HG03442 (cell line): ENCODE results near the gene ACVR1B.

ENCODE experiments used
- ATAC-seq: cut with Tn5 transposase; IDR thresholded peaks from one replicate; pipeline ENCODE4 v1.9.1; 2021; ENCODE audit warnings: mild to moderate bottlenecking, moderate library complexity; ENCODE audit not compliant: unreplicated experiment

The ACVR1B gene

DNA sequence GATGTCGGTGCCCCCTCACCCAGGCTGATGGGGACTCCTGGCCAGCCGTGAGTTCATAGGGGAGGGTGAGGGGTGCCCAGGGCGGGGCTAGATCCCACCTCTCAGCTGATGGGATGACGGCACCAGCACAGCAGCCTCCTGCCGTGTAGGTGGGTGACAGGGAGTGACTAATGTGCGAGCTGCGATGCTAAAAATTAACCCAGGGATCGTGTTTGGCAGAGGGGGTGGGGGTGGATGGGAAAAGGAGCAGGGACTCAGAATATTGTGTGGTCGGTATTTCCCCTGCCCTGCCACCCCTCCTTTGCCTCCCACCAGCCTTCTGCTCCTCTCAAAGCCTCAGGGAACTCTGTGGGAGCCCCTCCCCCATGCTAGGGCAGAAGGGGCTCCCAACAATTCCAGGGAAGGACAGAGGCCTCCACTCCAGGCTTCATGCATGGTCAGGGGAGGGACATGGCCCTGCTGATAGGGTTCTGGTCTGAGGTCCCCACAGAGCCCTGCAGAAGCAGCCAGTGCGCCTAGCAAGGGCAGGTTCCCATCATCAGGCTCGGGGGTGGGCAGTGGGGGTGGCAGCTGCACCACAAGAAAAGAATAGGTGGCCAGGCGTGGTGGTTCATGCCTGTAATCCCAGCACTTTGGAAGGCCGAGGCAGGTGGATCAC, 67.7 kb downstream of the ACVR1B start:
- ATAC-seq: no peak

DNA sequence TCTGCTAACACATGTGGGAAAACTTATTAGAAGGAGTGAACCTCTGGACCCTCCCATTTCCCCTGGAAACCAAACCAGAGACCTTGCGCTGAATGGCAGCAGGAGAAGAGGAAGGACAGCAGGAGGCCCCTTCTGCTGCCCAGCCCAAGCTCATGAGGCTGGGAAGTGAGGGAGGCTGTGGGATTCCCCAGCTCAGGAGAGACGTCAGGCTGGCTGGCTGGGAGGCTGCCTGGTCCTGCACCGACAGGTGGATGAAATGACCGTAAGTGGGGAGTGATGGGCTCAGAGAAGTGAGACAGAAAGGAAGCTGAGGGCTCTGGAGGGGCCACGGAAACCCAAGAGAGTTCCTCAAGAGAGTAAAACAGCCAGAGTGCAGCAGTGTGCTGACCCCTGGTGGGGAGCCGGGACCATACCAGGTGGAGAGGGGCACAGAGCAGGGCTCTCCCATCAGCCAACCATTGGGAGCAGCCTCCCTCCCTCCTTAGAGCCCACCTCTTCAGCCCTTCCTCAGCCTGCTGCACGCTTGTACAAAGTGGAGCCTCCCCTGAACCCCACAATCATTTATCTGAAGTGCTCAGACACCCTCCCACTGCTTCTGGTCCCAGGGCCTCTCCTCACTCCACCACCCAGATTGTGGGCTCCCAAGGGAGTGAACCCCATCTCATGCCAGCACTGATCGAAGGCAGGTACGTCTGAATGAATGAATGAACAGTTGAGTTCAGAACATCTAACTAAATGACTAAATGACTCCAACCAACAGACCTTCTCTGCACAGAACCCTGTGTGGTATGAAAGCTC, 69.2 kb downstream of the ACVR1B start:
- no peak for ATAC-seq

DNA sequence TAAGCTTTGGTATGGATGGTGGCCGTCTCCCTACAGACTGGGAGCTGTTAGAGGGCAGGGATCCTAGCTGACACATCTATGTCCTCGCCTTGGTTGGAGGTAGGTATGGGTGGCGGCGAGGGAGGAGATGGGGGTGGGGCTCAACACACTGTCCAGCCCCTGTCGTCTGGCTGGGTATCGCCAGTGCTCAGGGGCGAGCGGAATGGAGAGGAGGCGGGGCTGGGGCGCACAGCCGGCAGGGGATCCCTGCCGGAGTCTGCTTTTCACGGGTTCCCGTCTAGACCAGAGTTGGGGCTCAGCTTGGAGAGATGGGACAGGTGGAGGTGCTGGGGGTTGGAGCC, 71.3 kb downstream of the ACVR1B start:
- no peak for ATAC-seq

DNA sequence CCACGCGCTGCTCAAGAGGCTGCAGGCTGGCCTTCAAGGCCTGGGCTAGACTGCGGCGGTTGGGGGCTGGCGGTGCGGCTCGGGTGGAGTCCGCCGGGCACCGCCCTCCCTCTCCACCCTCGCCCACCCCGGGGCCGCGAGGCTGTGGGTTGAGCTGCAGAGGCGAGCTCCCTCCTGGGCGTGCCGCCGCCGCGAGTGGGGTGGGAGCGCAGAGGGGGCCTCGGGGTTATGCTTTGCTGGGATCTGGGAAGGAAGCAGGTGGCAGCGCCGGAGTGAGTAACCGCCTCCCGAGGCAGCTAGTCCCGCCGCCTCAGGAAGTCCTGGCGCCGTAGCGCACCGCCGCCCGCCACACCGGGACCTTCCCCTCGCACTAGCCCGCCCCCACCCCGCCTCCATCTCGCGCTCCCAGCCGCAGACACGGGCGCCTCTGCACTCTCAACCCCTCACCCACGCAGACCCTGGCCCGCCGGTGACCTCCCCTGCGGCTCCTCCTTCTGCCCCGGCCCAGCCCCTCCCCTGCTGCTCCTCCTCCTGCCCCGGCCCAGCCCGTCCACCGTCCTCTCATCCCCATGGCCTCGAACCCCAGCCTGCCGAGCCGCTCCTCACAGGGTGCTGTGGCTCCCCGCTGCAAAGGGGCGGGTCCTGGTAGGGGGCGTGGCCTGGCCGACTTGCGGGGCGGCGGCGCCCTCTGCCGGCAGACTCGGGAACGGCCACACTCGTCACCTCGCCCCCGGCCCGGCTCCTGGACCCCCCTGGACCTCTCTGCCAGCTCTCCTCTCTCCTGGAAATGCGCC, 71.9 kb downstream of the ACVR1B start:
- no peak for ATAC-seq

GRCh38 chr12:52023976-52024688, 72.6 kb downstream of the ACVR1B start:
- no peak for ATAC-seq

- ATAC-seq: no peak
Measured at GRCh38 chr12:52024845-52025230, 73.3 kb downstream of the ACVR1B start.

GRCh38 chr12:52026263-52026662, 74.8 kb downstream of the ACVR1B start:
- ATAC-seq: no peak

DNA sequence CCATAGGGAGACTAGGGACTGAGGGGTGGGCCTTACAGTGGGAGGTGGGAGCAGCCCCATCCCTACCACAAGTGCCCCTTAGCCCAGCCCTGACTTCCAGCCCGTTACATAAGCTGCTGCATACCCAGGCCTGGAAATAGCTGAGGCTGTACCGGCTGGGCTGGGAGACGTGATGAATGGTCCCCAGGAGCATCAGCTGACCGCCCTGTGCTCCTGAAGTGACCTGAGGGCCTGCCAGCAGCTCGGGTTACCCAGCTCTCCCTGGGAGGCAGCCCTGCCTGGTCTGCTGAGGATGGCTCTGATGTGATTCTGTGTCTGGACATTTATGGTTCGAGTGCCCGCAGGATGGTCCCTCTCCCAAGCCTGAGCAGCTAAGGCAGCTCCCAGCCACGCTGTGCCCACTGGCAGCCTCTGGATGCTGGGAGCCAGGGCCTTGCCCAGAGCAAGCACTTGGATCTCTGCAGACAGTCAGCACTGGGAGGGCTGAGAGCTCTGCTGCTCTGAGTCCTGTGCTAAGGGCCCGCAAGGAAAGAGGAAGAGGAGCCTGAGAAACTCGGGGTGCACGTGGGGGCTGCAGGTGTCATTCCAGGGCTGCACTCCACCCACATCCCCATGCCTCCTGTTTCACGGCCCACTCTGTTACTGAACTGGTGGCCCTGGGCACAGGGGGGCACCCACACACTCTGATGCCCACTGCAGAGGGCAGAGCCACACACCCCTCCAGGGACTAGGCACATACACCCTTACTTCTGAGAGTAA, 75.8 kb downstream of the ACVR1B start:
- no peak for ATAC-seq

DNA sequence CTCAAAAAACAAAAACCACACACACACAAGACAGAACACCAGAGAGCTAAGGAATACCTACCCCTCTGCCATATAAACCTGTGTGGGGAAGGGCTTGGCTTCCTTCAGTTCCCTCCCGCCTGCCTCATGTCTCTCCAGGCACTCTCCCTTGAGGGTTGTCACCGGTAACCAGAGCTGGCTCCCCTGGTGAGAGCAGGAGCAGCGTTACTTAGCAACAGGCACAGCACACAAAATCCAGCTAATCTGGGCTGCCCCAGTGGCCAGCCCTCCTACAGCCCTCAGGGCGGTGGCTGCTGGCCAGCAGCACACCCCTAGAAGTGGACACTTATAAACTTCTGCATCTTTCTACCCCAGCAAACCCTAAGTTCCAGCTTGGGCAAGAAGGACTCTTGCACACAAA, 78.2 kb downstream of the ACVR1B start:
- no peak for ATAC-seq

GRCh38 chr12:52032446-52032803, 80.9 kb downstream of the ACVR1B start:
- ATAC-seq: no peak

GRCh38 chr12:52032804-52033445, 81.4 kb downstream of the ACVR1B start:
- peak; percentile 91 for ATAC-seq

DNA sequence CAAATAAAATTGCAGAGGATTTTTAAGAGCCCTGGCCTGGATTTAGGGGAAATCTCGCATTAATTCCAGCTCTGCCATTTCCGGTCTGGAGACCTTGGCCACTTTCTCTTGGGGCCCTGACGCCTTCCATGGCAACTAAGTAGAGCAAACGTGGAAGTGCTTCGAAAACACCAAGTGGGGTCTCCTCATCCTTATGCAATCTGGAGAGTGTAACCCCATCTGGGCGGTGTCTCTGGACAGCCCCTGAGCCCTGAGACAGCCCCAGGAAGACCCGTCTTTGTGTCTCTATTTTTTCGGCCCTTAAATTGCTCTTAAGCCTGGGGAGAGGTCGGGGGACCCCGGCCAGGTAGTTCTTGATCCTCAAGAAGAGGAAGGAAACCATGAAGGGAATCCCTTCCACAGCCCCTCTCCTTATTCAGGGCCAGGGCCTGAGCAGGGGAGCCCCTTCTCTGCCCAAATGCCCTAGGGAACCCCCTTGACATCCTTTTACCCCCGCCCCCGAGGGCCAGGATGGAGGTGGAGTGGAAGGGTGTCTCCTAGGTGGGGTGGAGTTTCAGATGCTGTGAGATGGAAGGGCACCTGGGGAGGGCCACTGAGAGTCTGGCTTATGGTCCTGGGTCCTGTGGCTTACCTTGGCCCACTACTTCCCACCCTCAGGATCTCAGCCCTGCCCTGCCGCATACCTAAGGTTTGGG, 82.1 kb downstream of the ACVR1B start:
- no peak for ATAC-seq

DNA sequence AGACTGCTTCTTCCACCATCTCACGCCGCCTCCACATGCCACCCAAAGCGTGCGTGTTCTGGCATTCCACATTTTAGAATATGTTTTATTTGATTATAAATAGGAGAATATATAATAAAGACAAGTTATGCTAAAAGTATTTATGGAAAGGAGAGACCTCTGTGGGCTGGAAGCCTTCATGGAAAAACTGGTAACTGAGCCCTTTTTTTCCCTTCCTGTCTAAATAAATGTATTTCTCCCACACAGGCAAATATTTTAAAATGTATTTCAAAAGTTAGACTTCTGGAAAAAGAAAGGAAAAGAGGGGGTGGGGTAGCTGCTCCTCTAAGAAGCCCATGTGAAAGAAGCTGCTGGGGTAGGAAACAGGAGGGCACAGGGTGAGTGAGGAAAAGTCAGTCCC, 83.7 kb downstream of the ACVR1B start:
- ATAC-seq: no peak

GRCh38 chr12:52035926-52036325, 84.4 kb downstream of the ACVR1B start:
- ATAC-seq: no peak

DNA sequence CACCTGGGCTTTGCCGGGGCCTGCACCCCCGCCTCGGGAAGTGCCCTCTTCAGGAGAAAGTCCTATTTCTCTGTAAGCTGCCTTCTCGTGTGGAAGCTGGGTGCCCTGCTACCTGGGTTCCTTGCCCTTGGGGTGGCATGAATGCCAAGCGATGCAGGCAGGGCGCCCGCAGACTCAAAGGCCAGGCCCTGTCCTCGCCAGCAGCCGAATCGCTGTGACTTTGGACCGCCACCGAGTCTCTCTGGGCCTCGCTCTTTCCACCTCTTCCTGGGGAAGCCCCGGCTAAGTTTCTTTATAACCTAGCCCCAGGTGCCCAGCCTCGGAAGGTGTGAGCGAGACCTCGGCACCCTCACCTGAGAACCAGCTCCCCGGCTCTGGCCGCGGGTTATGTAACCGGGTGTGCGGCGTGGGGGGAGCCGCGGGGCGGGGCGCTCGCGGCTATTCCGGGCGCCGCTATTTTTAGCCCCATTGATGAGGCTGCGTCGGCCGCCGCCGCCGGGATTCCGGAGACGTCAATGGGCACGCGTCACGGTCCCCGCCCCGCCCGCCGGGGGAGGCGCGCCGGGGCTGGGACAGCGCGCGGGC, 85.2 kb downstream of the ACVR1B start:
- peak; percentile 42 for ATAC-seq

GRCh38 chr12:52037248-52037861, 85.9 kb downstream of the ACVR1B start:
- ATAC-seq: no peak

- ATAC-seq: no peak
Measured at GRCh38 chr12:52038447-52038846, 86.9 kb downstream of the ACVR1B start.

DNA sequence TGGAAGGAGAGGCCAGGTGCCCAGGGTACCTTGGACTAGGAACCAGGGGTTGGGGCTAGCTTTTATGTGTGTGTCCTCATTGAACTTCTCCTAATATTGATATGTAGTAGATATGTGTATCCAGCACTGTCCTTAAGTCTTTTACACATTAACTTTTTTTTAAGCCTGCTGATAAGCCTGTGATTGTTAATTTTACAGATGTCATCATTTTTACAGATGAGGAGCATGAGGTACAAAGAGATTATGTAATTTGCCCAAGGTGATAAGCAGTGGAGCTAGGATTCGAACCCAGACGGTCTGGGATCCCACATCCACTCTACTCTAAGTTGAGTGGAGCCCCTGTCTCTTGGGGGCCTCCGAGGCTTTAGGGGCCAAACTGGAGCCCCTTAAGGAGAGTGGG, 89.5 kb downstream of the ACVR1B start:
- ATAC-seq: no peak

- no peak for ATAC-seq
Measured at GRCh38 chr12:52041695-52042123, 90.2 kb downstream of the ACVR1B start.
